Esophagus muscularis mucosa (tissue), 3 donors: ENCODE measurements around the gene PPTC7.
"Not testable (repeated sequence)": the region's sequence is repeated elsewhere in the genome, so short reads cannot be mapped to it uniquely, and the experiment has no call there.

Experiments used
- CTCF ChIP-seq, 3 experiments: fragments of 200-600 bp in 2 of 3; fragments of 450-650 bp in 1 of 3; sonication (generic) in 2 of 3; IDR thresholded peaks; one replicate each; pipeline ENCODE4 v1.5.1; 2017 to 2019; ENCODE audit warnings: antibody characterized with exemption in 3 of 3, mild to moderate bottlenecking in 2 of 3, moderate library complexity in 1 of 3
- POLR2A ChIP-seq: fragments of 450-650 bp; IDR thresholded peaks from one replicate; pipeline ENCODE4 v1.6.1; 2017; ENCODE audit warnings: antibody characterized with exemption, moderate library complexity, mild to moderate bottlenecking, low read depth

DNA sequence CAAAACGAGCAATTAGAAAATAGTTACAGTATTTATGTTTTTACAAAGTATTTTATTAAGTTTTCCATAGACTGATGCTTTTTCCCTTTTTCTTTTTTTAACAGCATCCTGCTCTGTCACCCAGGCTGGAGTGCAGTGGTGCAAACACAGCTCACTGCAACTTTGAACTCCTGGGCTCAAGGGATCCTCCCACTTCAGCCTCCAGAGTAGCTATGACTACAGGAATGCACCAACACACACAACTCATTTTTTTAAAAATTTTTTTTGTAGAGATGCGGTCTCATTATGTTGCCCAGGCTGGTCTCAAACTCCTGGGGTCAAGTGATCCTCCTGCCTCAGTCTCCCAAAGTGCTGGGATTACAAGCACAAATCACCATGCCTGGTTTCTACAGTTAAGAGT lies 24.2 kb downstream of the PPTC7 start:
- TF ChIP-seq CTCF (IDR thresholded peaks at IDR 0.05); POLR2A: not testable (repeated sequence)
